D721Med (cell line): Measurements from ENCODE around the gene SP9.
"Not testable (repeated sequence)": the region's sequence is repeated elsewhere in the genome, so short reads cannot be mapped to it uniquely, and the experiment has no call there.

Experiments used
- DNase-seq: peaks from one replicate; pipeline ENCODE4 v3.0.0; 2011; ENCODE audit warnings: low spot score; ENCODE audit not compliant: insufficient read length
- FAIRE-seq: peaks from 2 replicates; lab custom pipeline; 2011; peaks lifted over from hg19 to GRCh38; lab: Jason Lieb, UNC
- TF ChIP-seq, protein P1 (sequence below): IDR thresholded peaks from 2 replicates; pipeline ENCODE4 v1.5.1; 2012; ENCODE audit warnings: mild to moderate bottlenecking, control low read depth; ENCODE audit not compliant: insufficient read depth; ENCODE audit errors: missing control alignments

The SP9 gene

DNA sequence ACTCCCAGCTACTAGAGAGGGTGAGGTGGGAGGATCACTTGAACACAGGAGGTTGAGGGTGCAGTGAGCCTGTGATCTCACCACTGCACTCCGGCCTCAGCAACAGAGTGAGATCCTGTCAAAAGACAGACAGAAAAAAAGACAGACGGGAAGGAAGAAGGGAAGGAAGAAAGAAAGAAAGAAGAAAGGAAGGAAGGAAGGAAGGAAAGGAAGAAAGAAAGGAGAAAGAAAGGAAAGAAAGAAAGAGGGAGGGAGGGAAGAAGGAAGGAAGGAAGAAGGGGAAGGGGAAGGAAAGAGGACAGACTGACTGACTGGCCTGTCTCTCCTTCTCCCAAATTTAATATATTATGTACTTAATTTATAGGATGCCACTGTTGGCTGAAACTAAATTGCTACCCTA is 21.6 kb downstream of the SP9 start:
- TF ChIP-seq, protein P1, sequence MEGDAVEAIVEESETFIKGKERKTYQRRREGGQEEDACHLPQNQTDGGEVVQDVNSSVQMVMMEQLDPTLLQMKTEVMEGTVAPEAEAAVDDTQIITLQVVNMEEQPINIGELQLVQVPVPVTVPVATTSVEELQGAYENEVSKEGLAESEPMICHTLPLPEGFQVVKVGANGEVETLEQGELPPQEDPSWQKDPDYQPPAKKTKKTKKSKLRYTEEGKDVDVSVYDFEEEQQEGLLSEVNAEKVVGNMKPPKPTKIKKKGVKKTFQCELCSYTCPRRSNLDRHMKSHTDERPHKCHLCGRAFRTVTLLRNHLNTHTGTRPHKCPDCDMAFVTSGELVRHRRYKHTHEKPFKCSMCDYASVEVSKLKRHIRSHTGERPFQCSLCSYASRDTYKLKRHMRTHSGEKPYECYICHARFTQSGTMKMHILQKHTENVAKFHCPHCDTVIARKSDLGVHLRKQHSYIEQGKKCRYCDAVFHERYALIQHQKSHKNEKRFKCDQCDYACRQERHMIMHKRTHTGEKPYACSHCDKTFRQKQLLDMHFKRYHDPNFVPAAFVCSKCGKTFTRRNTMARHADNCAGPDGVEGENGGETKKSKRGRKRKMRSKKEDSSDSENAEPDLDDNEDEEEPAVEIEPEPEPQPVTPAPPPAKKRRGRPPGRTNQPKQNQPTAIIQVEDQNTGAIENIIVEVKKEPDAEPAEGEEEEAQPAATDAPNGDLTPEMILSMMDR: no peak
- DNase-seq (no peak), FAIRE-seq (no peak)

DNA sequence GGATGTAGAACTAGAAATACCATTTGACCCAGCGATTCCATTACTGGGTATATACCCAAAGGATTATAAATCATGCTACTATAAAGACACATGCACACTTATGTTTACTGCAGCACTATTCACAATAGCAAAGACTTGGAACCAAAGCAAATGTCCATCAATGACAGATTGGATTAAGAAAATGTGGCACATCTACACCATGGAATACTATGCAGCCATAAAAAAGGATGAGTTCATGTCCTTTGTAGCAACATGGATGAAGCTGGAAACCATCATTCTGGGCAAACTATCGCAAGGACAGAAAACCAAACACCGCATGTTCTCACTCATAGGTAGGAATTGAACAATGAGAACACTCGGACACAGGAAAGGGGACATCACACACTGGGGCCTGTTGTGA is 24.9 kb downstream of the SP9 start:
- not testable (repeated sequence) for FAIRE-seq, DNase-seq

DNA sequence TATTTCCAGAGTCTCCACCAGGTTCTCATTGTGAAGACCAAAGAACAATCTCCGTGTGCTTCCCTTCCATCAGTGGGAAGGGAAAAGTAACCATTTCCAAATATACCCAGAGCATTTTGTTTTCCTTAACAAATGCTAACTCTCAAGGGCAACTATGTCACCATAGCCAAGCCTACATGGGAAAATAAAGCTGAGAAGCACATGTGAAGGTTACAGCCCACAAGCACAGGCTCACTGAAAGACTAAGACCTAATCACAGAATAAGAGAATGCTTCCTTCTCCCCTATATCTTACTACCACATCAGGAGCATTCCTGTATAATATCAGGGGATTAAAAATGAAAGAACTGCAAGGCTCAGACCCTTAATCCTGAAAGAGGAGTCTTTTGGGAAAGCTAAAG is 28.2 kb downstream of the SP9 start:
- TF ChIP-seq, protein P1: no peak
- no peak for DNase-seq
- no peak for FAIRE-seq

DNA sequence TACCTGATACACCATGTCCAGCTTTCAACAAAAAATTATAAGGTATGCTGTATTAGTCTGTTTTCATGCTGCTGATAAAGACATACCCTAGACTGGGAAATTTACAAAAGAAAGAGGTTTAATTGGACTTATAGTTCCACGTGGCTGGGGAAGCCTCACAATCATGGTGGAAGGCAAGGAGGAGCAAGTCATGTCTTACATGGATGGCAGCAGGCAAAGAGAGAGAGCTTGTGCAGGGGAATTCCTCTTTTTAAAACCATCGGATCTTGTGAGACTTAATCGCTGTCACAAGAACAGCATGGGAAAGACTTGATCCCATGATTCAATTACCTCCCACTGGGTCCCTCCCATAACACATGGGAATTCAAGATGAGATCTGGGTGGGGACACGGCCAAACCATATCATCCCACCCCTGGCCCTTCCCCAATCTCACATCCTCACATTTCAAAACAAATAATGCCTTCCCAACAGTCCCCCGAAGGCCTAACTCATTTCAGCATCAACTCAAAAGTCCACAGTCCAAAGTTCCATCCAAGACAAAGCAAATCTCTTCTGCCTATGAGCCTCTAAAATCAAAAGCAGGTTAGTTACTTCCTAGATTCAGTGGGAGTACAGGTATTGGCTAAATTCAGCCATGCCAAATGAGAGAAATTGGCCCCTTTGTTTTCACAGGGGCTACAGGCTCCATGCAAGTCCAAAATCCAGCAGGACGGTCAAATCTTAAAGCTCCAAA is 28.9 kb downstream of the SP9 start:
- FAIRE-seq, DNase-seq: not testable (repeated sequence)

DNA sequence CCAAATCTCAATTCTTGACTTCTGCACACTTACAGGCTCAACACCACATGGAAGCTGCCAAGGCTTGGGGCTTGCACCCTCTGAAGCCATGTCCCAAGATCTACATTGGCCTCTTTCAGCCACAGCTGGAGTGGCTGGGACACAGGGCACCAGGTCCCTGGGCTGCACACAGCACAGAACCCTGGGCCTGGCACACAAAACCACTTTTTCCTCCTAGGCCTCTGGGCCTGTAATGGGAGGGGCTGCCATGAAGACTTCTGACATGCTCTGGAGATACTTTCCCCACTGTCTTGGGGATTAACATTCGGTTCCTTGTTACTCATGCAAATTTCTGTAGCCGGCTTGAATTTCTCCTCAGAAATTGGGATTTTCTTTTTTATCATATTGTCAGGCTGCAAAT is 29.9 kb downstream of the SP9 start:
- FAIRE-seq: no peak
- TF ChIP-seq, protein P1: no peak
- no peak for DNase-seq

DNA sequence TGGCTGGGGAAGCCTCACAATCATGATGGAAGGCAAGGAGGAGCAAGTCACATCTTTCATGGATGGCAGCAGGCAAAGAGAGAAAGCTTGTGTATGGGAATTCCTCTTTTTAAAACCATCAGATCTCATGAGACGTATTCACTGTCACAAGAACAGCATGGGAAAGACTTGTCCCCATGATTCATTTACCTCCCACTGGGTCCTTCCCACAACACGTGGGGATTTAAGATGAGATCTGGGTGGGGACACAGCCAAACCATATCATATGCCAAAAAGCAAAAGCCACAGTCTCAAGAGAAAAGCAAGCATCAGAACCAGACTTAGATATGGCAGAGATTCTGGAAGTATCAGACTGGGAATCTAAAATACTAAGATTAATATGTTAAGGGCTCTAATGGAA is 30.8 kb downstream of the SP9 start:
- FAIRE-seq: no peak
- DNase-seq: no peak
- TF ChIP-seq, protein P1: no peak

DNA sequence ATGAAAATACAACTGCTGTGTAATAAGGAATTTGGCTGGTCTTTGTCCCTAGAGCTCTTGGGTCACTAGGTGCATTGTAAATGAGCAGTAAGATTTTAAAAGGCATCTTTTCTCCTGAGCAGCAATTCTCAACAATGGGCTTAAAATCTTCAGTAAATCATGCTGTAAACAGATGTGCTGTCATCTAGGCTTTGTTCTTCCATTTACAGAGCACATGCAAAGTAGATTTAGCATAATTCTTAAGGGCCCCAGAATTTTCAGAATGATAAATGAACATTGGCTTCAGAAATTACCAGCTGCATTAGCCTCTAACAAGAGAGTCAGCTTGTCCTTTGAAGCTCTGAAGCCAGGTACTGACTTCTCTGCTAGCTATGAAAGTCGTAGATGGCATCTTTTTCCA is 33.9 kb downstream of the SP9 start:
- no peak for FAIRE-seq
- no peak for DNase-seq
- TF ChIP-seq, protein P1: no peak

DNA sequence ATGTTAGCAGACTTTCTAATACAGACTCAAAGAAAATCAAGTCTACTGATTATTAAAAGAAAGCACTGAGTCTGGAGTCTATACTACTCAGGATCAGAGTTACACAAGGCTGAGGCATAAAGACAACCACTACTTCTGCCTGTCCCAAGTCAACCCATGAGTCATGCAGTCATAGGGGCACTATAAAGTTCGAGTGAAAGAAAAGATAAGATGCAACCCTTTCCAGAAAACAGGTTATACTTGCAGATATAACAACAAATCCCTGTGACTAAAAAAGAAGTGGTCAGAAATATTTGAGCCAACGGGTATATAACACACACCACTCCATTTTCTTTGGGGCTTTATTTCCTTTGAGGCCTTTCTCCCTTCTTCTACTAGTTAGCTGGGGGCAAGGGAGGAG is 42.2 kb downstream of the SP9 start:
- no peak for DNase-seq
- TF ChIP-seq, protein P1: no peak
- no peak for FAIRE-seq
